Endodermal cell (in vitro differentiated cells): ENCODE data around the gene UBQLN4. TPM values are rescaled to one million over a fixed set of nuclear protein-coding genes. Genes with fewer than 3 reads are reported as not detected.

ENCODE experiments used
- DNase-seq: peaks from one replicate; pipeline ENCODE4 v3.0.0-alpha.2; 2017
- H3K27ac ChIP-seq: 2 replicates; pipeline ENCODE4 v1.5.1; 2013; ENCODE audit warnings: mild to moderate bottlenecking, low read depth, low read length, moderate library complexity
- H3K27me3 ChIP-seq: 2 replicates; pipeline ENCODE4 v1.6.1; 2013; ENCODE audit warnings: mild to moderate bottlenecking, low read length, moderate library complexity; ENCODE audit not compliant: insufficient read depth, control insufficient read depth, poor library complexity, severe bottlenecking
- H3K36me3 ChIP-seq: 2 replicates; pipeline ENCODE4 v1.7.0; 2013; ENCODE audit warnings: mild to moderate bottlenecking, low read length, moderate library complexity; ENCODE audit not compliant: control insufficient read depth, insufficient read depth
- H3K4me1 ChIP-seq: one replicate; pipeline ENCODE4 v1.7.0; 2013; ENCODE audit warnings: low read length; ENCODE audit not compliant: control insufficient read depth, insufficient read depth
- H3K4me3 ChIP-seq: 2 replicates; pipeline ENCODE4 v1.5.1; 2013; ENCODE audit warnings: mild to moderate bottlenecking, low read length, moderate library complexity
- H3K9ac ChIP-seq: 2 replicates; pipeline ENCODE4 v1.6.1; 2013; ENCODE audit warnings: mild to moderate bottlenecking, low read length, moderate library complexity; ENCODE audit not compliant: poor library complexity, severe bottlenecking; ENCODE audit errors: extremely low read depth
- H3K9me3 ChIP-seq: 2 replicates; pipeline ENCODE4 v1.6.1; 2013; ENCODE audit warnings: mild to moderate bottlenecking, low read length, moderate library complexity; ENCODE audit not compliant: control insufficient read depth
- H3K27ac Mint-ChIP-seq: 2 replicates; pipeline ENCODE4 v1.8.0; 2020; ENCODE audit warnings: mixed read lengths
- H3K27me3 Mint-ChIP-seq: 2 replicates; pipeline ENCODE4 v1.8.0; 2021; ENCODE audit warnings: mild to moderate bottlenecking, mixed read lengths; ENCODE audit not compliant: insufficient read depth
- H3K36me3 Mint-ChIP-seq: 2 replicates; pipeline ENCODE4 v1.8.0; 2020; ENCODE audit warnings: low read depth, mixed read lengths
- H3K4me1 Mint-ChIP-seq: 2 replicates; pipeline ENCODE4 v1.8.0; 2020; ENCODE audit warnings: mixed read lengths
- H3K4me3 Mint-ChIP-seq: 2 replicates; pipeline ENCODE4 v1.8.0; 2020; ENCODE audit warnings: mild to moderate bottlenecking, moderate library complexity, mixed read lengths
- H3K9me3 Mint-ChIP-seq: 2 replicates; pipeline ENCODE4 v1.8.0; 2020; ENCODE audit warnings: mild to moderate bottlenecking, mixed read lengths
- CTCF ChIP-seq: fragments of 200-600 bp; sonication (generic); conservative IDR thresholded peaks from 2 replicates; pipeline ENCODE4 v1.5.0; 2021; ENCODE audit warnings: antibody characterized with exemption, mild to moderate bottlenecking
- WGBS, 2 experiments: methylation state at CpG; one replicate each; pipeline versions ENCODE4 v1.1.5 to v1.1.7; 2013; ENCODE audit warnings: missing lambda C conversion rate in 2 of 2, mixed read lengths in 1 of 2; ENCODE audit not compliant: insufficient coverage in 1 of 2, insufficient read length in 1 of 2; 5-methylcytosine and 5-hydroxymethylcytosine counted together
- total RNA-seq, 2 donors: library from RNA; stranded (reverse); fragmentation: NEBNext Ultra II Directional in 1 of 2; extraction: Animal tissue kit (Norgen Biotek cat#: 25700) in 1 of 2; gene quantifications; 2 replicates in 1 of 2; 3 replicates in 1 of 2; pipeline ENCODE4 v1.2.1, GENCODE V29; 2021

Gene UBQLN4
- total RNA-seq, 2 donors from 2014 or later, result 56.4 to 62.4 TPM

- no peaks in the 10 kb centered on the region for H3K9me3 Mint-ChIP-seq
- Histone ChIP-seq H3K4me3 (no peak overlapping the region), H3K27ac (no peak overlapping the region), H3K27me3 (peaks cover 4% of the 10 kb centered on the region), H3K9me3 (no peaks in the 10 kb centered on the region), H3K4me1 (no peaks in the 10 kb centered on the region), H3K9ac (no peak overlapping the region), H3K36me3 (no peaks in the 10 kb centered on the region)
- WGBS, 2 experiments, result 90 to 95% methylated on average over 5 of the region's 5 CpGs
- H3K36me3 Mint-ChIP-seq, result peaks cover 5% of the 10 kb centered on the region
- no peak overlapping the region for H3K27ac Mint-ChIP-seq
- peaks cover 14% of the 10 kb centered on the region for H3K27me3 Mint-ChIP-seq
- peaks cover 10% of the 10 kb centered on the region for H3K4me1 Mint-ChIP-seq
- DNase-seq, result no peak
- no peak overlapping the region for H3K4me3 Mint-ChIP-seq
- TF ChIP-seq CTCF, result no peak
These were observed 28.8 kb downstream of the UBQLN4 start for GRCh38 chr1:156024801-156025200.

GRCh38 chr1:156021954-156022353 lies 31.6 kb downstream of the UBQLN4 start:
- DNase-seq, result no peak
- 88 to 98% methylated on average over 1 to 2 of the region's 2 CpGs for WGBS, 2 experiments
- no peak overlapping the region for H3K27ac Mint-ChIP-seq
- Histone ChIP-seq H3K9ac (no peak overlapping the region), H3K4me1 (no peaks in the 10 kb centered on the region), H3K4me3 (no peak overlapping the region), H3K27me3 (peaks cover 4% of the 10 kb centered on the region), H3K27ac (no peak overlapping the region), H3K36me3 (peaks cover 16% of the 10 kb centered on the region), H3K9me3 (no peaks in the 10 kb centered on the region)
- H3K4me1 Mint-ChIP-seq, result peaks cover 12% of the 10 kb centered on the region
- H3K36me3 Mint-ChIP-seq, result peaks cover 29% of the 10 kb centered on the region
- H3K27me3 Mint-ChIP-seq, result peaks cover 14% of the 10 kb centered on the region
- H3K4me3 Mint-ChIP-seq, result no peak overlapping the region
- TF ChIP-seq CTCF, result no peak
- no peaks in the 10 kb centered on the region for H3K9me3 Mint-ChIP-seq

- no peak overlapping the region for H3K27ac Mint-ChIP-seq
- WGBS, 2 experiments, result 18 to 25% methylated on average over 4 of the region's 4 CpGs
- no peak overlapping the region for H3K9ac ChIP-seq
- H3K27me3 ChIP-seq, result peaks cover 4% of the 10 kb centered on the region
- peak overlapping the region; percentile 86 for H3K4me3 Mint-ChIP-seq
- H3K9me3 Mint-ChIP-seq, result no peaks in the 10 kb centered on the region
- DNase-seq, result no peak
- peaks cover 14% of the 10 kb centered on the region for H3K27me3 Mint-ChIP-seq
- peaks cover 12% of the 10 kb centered on the region for H3K4me1 Mint-ChIP-seq
- H3K27ac ChIP-seq, result no peak overlapping the region
- no peak for TF ChIP-seq CTCF
- no peaks in the 10 kb centered on the region for H3K9me3 ChIP-seq
- peaks cover 25% of the 10 kb centered on the region for H3K36me3 ChIP-seq
- peak overlapping the region; percentile 95 for H3K4me3 ChIP-seq
- no peaks in the 10 kb centered on the region for H3K4me1 ChIP-seq
- H3K36me3 Mint-ChIP-seq, result peaks cover 36% of the 10 kb centered on the region
These were observed 32.5 kb downstream of the UBQLN4 start for GRCh38 chr1:156021093-156021428.
